Measurements from ENCODE around the gene MXRA7.
"Not testable (repeated sequence)": the region's sequence is repeated elsewhere in the genome, so short reads cannot be mapped to it uniquely, and the experiment has no call there.

The MXRA7 gene

DNA sequence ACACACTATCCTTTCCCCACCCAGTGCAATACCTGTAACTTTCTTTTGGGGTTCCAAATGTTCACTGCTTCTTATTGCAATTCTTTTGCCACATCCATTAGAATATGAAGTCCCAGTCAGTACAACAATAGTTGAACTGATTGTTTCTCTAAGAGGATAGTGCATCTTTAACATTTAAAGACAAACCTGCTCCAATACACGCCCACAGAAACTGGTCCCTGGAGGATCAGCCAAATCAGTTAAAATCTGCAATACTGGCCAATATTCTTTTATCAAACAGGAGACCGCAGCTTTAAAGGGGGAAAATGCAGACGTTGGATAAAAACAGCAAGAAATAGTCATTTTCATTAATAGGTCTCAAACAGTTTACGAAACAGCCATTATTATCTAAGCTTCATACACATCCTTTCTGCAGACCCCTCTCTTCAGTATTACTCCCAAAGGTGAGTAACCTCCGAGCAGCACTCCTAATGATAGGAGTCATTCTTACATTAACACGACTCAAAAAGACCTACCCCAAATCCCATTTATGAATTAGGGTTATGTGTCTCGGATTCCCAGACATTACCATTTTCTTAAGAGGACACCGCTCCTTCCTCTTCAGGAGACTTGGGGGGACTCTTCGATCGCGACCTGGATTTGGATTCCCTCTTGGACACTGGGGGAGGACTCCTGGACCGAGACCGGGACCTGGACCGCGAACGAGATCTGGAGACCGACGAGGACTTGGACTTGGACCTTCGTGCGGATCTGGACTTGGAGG, 25.0 kb upstream of the MXRA7 start:
- DNase-seq (ENCODE audit: low read depth, low spot score) = no peak

DNA sequence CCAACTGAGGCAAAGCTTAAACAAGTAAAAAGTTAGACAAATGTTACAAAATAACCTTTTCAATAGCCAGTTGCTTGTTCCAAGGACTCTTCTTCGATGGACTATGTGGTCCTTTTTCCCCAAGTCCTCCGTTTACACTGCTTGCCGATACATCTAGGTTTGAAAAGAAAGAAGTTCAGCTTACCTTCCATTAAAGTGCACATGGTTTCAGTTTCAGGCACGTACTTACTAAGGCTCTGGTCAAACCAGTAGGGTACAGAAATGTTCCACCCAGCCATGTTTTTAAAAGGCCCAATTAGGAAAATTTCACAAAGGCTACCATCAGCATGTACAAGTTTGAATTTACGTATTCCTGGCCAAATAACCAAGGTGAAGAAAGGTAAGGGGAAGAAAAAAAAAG, 24.2 kb upstream of the MXRA7 start:
- no peak for DNase-seq (ENCODE audit: low read depth, low spot score)

DNA sequence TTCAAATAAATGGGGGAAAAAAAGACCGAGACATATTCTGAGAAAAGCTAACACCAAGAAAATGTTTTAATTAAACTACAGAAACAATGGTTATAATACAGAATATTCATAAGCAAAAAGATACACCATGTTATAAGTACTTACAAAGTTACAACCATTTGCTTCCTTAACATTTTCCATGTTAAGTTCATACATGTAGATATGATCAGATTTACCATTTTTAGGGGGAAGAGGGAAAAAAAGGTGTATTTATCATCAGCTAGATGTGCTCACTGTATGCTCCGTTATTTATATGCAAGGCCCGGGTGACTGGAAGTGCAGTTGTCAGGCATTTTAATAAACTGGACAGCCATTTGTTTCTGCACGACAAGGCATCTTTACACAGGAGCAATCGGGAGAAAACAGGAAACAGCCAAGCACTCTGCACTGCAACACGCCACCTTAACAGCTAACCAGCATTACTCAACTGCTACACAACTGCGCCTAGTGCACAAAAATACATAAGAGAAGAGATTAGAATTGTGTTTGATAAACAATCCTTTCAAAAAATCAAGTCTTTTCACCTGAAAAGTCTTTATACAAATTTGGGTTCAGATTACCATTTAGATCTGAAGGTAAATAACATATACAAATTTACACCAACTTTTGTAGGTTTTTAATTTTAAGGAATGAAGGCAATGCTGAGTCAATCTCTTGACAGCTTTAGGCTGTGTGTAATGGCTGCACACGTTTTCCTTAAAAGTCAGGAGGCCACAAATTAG, 23.5 kb upstream of the MXRA7 start:
- no peak for DNase-seq (ENCODE audit: low read depth, low spot score)

DNA sequence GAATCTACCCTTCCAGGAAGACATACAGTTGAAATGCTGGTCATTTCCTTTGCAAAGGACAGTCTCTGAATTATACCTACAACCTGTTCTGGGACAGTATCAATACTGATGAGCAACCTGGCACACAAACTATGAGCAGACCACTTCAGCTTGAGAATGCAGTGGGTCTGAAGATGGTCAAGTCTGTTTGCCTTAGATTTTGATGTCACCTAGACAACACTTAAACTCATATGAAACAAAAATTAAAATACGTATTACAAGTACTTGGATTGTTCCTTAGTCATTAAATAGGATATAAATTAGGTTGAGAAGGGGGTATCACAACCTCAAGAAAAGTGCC, 22.8 kb upstream of the MXRA7 start:
- DNase-seq (ENCODE audit: low read depth, low spot score) = no peak

DNA sequence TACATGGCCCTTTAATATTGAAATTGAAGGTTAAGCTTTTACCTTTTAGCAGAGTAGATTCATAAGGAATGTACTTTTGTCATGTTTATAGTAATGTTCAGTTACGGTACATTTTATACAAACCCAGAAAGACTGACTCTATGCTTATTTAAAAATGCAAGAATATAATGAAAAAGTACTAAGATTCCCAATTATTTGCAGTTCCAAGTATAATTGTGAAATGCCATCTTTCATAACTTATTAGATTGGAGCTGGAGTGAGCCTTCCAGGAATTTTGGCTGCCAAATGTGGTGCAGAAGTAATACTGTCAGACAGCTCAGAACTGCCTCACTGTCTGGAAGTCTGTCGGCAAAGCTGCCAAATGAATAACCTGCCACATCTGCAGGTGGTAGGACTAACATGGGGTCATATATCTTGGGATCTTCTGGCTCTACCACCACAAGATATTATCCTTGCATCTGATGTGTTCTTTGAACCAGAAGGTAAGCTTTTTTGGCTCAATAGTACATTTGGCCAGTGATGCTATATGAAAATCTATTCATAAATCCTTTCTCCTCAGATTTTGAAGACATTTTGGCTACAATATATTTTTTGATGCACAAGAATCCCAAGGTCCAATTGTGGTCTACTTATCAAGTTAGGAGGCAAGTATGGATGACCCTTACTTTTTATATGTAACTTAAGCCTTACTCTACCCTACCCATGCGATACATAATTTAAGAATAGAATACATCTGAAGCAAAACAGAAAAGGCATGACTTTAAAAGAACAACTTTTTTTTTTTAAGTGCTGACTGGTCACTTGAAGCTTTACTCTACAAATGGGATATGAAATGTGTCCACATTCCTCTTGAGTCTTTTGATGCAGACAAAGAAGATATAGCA, 22.2 kb upstream of the MXRA7 start:
- no peak for DNase-seq (ENCODE audit: low read depth, low spot score)

DNA sequence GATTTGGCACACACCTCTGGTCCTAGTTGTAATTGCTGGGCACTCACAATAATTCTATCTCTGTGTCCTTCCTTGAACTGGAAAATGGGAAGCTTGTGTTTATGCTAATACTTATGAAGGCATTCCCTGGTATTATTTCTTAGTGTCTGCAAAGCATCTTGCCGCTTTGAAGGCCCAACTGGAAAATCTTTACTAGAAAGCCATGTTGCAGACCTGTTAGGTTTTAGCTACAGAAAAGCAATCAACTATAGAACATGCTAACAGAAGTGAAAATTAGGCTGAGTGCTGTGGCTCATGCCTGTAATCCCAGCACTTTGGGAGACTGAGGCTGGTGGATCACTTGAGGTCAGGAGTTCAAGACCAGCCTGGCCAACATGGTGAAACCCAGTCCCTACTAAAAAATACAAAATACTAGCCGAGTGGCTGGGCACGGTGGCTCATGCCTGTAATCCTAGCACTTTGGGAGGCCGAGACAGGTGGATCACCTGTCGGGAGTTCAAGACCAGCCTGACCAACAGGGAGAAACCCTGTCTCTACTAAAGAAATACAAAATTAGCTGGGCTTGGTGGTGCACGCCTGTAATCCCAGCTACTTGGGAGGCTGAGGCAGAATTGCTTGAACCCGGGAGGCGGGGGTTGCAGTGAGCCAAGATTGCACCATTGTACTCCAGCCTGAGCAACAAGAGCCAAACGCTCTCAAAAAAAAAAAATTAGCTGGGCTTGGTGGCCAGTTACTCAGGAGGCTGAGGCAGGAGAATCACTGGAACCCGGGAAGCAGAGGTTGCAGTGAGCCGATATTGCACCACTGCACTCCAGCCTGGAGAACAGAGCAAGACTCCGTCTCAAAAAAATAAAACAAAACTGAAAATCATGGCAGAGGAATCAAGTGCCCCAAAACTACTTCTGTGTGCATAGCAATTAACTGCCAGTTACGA, 21.3 kb upstream of the MXRA7 start:
- DNase-seq (ENCODE audit: low read depth, low spot score) = not testable (repeated sequence)

DNA sequence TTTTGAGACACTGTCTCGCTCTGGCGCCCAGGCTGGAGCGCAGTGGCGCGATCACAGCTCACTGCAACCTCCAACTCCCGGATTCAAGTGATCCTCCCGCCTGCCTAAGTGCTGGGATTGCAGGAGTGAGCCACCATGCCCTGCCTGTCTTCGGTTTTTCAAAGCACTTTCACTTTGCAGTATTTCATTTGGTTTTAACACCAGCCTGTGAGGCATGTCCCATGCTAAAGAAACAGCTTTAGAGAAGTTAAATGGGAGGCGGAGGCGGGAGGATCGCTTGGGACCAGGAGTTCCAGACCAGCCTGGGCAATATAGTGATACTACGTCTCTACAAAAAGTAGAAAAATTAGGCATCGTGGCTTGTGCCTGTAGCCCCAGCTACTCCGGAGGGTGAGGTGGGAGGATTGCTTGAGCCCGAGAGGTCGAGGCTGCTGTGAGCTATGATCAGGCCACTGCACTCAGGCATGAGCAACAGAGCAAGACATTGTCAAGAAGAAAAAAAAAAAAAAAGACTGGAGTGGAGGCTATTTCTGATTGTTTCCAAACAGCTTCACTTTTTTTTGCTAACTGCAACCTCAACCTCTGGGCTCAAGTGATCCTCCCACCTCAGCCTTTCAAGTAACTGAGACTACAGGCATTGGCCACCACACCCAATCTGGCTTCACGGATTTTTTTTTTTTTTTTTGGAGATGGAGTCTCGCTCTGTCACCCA, 17.1 kb upstream of the MXRA7 start:
- DNase-seq (ENCODE audit: low read depth, low spot score) = no peak

DNA sequence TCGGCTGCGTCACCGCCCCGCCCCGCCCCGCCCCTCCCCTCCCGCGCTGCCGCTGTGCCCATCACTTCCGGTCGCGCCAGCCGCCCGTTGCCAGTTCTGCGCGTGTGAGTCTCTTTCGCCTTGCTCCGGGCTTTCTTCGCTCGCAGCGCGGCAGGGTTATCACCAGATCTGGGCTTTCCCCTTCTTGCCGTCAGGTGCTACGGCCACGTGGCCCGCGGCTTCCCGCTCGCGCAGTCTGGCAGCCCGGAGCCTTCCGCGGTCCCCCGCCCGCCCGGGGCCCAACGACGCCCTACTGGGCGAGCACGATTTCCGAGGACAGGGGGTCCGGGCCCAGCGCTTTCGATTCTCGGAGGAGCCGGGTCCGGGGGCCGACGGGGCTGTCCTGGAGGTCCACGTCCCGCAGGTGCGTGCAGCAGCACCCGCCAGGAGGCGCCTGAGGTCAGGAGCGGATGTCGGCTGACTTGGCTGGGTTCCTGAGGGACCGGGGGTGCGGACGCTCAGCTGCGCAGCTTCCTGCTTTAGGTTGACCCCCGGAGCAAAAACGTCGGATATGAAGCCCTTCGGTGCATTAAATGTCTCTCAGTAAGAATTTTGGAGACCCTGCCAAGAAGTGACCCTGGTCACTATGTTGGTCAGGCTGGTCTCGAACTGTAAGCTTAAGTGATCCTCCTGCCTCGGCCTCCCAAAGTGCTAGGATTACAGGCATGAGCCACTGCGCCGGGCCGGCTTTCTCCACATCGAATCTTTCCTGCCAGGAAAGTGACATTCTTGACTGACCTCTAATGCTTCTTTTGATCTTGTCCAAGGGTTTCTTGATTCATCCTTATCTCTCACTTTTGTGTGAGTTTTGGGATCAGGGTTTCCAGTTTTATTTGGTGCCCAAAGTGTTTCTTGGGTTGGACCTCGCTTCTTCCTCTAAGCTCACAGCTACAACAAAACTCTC, 16.3 kb upstream of the MXRA7 start, which contains the start of gene METTL23:
METTL23 (plus strand) TSS at position 64 of the 943 bp plus-strand sequence. CDS start 2,872 bp downstream, outside the sequence.
- DNase-seq (ENCODE audit: low read depth, low spot score) = no peak

DNA sequence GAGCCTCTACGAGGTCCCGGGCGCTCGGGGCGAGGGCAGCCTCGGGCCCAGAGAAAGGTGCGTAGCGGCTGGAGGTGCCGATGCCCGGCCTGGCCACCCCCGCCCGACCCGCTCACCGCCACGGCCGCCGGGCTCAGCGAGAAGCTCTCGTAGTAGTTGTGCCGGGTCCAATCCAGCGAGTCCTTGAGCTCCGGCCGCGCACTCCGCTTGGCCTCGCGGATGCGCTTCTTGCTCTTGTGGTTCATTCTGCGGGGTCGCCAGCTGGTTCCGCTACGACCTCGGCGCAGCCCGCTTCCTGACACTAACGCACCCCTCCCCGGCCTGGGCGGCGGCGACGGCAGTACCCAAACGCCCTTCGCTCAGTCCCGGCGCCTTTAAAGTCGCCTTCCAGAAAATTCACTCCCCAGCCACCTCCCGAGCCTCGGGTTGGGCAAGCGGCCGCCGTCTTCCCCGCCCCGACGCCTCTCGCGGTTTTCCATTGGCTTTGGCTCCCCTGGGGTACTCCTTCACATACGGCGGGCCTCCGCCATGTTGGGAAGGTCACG, 15.5 kb upstream of the MXRA7 start, which contains the start of gene JMJD6:
JMJD6 (minus strand) TSS at position 376 of the 545 bp plus-strand sequence; CDS start at position 245, 131 bp downstream.
- DNase-seq (ENCODE audit: low read depth, low spot score) = peak; percentile 86

DNA sequence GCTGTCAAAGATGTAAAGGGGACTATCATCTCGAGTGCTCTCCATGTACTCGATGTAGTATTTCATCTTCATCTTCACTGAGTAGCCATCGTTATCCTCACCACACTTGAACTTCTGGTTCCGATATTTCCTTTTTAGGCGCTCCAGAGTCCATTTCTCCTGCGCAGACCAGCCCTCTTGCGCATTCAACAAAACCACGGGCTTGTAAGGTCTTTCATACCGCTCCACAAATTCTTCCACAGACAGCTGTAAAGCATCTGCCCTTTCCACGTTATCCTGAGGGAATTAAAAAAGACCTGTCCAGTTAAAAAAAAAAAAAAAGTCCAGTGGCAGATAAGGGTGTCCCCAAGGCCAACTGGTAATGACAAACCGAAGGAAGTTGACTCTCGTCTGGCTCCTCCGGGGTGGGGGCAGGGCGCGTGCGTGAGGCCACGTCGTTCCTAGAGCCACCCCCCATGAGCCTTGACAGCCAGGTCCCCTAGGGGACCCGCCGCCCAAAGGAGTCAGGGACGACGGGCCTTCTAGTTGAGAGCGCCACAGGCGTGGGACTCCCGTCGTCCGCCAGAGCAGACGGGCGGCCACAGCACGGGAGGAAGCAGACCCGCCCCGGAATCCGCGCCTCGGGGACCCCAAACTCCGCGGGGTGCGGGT, 14.9 kb upstream of the MXRA7 start:
- DNase-seq (ENCODE audit: low read depth, low spot score) = no peak

DNA sequence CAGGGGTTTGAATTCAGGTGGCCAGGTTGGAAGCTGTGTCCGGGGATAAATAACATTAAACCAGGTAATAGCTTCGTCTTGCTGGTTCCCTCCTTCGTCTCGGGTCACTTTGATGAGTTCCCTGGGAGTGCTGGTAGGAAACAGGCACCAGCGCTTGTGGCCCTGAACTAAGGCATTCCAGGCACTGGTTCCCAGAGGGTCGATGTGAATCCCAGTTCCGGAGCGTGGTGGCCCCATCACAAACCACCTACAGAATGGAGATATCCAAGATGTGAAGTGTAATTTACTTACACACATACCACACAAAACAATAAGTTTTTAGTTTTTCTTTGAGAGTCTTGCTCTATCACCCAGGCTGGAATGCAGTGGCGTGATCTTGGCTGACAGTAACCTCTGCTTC, 13.0 kb upstream of the MXRA7 start:
- no peak for DNase-seq (ENCODE audit: low read depth, low spot score)

DNA sequence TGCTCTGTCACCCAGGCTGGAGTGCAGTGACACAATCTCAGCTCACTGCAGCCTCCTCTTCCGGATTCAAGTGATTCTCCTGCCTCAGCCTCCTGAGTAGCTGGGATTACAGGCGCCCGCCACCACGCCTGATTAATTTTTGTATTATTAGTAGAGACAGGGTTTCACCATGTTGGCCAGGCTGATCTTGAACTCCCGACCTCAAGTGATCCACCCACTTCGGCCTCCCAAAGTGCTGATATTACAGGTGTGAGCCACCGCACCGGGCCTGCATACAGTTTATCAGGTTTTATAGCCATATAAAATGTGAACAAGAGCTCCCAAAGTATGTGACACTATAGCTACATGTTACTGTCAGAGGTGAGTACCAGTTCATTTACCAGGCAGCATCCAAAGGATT, 12.2 kb upstream of the MXRA7 start:
- not testable (repeated sequence) for DNase-seq (ENCODE audit: low read depth, low spot score)

DNA sequence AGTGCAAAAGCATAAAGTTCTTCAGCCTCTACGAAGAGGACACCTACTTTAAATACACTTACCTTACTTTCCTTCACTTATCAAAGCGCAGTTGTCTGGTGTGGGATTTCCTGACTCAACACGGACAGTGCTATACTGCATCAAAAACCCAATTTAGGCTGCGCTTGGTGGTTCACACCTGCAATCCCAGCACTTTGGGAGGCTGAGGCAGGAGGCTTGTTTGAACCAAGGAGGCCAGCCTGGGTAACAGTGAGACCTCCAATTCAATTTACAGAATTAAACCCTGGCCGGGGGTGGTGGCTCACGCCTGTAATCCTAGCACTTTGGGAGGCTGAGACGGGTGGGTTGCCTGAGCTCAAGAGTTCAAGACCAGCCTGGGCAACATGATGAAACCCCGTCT, 11.5 kb upstream of the MXRA7 start:
- no peak for DNase-seq (ENCODE audit: low read depth, low spot score)

DNA sequence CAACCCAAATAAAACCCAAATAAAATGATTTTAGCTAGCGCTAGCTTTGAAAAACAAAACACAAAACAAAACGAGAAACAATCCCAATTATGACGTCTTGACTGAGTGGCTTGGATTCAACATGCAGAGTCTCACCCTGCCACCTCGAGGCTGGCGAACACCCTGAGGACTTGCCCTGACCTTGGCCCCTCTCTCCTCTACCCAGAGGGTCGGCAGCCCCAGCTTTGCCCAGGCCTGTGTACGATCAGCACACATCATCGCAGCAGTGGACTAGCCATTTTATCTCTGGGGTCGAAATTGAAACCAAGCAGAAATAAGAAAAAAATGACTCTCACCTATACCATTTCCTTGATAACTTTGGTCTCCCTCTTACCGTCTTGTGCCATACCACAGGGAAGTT, 10.7 kb upstream of the MXRA7 start:
- DNase-seq (ENCODE audit: low read depth, low spot score) = no peak

DNA sequence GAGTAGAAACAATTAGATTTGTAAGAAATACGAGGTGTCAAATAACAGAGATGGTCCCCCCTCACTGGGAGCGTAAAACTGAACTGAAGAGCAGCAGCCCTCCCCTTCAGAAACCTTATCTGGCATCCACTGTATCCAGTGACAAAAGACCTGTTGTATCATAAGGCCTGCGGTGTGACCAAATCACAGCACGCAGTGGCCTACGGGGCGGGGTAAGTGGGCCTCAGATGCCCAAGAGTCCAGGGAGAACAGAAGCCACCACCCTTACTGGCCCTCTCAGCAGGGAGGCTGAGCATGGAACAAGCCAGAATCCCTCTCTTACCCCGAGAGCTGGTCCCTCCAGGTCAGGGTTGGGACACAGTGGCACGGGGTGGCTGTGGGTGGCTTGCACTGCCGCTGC, 10.2 kb upstream of the MXRA7 start:
- DNase-seq (ENCODE audit: low read depth, low spot score) = no peak

DNA sequence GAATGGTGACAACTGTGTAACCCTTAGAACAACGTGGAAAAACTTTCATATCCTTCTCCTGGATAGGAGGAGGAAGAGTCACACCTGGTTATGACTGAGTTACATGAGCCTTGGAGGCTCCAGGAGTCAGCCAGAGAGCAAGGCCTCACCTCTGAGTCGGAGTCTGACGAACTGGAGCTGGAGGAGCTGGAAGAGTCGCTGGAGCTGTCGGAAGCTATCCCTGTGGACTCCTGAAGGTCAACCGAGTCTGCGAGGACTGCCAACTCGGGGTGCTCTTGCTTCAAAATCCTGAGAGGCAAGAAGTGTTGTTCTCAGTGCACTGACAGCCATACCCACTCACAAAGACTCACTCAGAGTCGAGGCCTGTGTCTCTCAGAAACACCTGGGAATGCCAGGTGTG, 9.4 kb upstream of the MXRA7 start:
- no peak for DNase-seq (ENCODE audit: low read depth, low spot score)

DNA sequence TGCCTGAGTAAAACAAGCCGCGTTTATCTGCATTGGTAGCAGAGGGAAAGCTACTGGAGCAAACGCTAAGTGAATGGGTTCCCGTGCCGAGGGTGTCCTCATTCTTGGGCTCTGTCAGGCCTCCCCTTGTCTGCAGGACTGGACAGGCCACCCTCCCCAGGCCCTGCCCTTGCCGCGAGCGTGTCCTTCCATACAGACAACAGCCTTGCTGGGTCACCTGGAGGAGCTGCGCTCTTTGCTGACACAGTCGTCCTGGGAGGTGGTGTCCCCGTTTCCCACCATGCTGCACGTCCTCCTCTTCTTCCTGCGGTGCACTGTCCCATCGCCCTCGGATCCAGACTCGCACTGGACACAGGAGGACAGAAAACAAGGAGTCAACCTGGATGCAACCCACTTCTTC, 7.8 kb upstream of the MXRA7 start:
- no peak for DNase-seq (ENCODE audit: low read depth, low spot score)

DNA sequence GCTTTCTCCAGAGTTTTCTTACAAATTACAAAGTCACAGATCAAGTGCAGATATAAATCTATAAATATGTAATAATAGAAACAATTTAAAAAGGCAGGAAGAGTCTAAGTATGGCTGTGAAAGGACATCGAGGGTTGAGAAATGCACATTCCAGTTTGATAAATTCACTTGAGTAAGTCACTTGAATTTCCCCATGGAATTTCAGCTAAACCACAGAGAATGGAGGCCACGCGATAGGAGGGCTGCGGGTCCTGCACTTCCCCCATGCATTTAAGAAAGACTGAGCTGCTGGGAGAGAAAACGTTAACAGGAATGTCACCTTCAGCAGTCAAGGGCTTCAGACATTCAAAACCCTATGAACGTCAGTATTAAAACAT, 6.1 kb upstream of the MXRA7 start:
- no peak for DNase-seq (ENCODE audit: low read depth, low spot score)

All from brain pericyte (primary cell).